ENCODE results near the gene ELFN2.
"Not testable (repeated sequence)": the region's sequence is repeated elsewhere in the genome, so short reads cannot be mapped to it uniquely, and the experiment has no call there.

The ELFN2 gene, protein sequence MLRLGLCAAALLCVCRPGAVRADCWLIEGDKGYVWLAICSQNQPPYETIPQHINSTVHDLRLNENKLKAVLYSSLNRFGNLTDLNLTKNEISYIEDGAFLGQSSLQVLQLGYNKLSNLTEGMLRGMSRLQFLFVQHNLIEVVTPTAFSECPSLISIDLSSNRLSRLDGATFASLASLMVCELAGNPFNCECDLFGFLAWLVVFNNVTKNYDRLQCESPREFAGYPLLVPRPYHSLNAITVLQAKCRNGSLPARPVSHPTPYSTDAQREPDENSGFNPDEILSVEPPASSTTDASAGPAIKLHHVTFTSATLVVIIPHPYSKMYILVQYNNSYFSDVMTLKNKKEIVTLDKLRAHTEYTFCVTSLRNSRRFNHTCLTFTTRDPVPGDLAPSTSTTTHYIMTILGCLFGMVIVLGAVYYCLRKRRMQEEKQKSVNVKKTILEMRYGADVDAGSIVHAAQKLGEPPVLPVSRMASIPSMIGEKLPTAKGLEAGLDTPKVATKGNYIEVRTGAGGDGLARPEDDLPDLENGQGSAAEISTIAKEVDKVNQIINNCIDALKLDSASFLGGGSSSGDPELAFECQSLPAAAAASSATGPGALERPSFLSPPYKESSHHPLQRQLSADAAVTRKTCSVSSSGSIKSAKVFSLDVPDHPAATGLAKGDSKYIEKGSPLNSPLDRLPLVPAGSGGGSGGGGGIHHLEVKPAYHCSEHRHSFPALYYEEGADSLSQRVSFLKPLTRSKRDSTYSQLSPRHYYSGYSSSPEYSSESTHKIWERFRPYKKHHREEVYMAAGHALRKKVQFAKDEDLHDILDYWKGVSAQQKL

DNA sequence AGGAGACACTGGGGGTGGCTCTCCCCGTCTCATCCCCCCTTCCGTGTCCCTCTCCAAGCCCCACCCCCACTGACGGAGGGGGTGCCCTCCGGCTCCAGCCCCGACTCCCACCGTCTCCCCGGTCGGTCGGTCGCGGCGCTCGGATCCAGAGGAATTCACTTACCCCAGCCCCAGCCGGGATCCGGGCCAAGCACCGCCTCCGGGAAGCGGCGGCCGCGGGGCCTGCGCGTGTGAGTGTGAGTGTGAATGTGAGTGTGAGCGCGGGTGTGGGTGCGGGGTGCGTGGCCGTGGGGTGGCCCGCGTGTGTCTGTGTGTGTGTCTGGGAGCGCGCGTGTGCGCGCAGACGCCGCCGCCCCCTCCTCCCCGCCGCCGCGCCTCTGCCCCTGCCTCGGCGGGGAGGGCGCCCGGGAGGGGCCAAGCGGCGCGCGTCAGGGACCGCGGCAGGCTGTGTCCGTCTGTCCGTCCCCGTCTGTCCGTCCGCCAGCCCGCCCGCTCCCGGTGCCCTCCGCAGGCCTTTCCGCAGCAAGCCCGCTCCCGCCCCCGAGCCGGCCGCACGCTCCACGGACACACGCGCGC lies at the start of gene ELFN2:
Gene ELFN2 (minus strand): TSS at position 345 of the 576 bp plus-strand sequence. CDS start 51,945 bp downstream, outside the sequence.
- no peak for DNase-seq

- DNase-seq = no peak
Observed at GRCh38 chr22:37476389-37477329, 49.4 kb upstream of the ELFN2 start.

DNA sequence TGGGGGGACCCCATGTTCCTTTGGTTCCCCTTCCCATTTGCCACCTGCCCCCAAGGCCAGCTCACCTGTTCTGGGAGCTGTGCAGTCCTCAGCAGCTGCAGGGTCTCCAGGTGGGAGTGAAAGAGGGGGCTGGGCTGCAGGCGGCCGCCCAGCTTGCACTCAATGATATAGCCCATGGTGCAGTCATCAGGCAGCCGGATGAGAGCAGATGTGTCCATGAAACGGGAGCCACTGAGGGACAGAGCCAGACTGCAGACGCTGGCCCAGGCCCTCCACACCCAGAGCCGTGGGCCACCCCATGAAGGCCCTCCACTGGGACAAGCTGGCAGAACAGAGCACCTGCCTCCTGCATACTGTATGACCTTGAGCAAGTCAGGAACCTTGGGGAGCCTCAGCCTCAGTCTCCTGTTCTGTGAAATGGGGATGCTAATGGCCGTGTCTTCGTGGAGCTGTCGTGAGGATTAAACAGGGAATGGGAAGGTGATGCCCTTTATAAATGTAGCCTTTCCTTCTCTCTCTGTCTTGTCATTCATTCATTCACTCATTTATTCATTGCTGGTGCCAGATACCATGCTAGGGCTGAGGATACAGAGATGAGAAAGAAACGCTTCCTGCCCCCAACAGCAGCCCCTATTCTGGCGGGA lies 47.3 kb upstream of the ELFN2 start:
- DNase-seq = no peak

DNA sequence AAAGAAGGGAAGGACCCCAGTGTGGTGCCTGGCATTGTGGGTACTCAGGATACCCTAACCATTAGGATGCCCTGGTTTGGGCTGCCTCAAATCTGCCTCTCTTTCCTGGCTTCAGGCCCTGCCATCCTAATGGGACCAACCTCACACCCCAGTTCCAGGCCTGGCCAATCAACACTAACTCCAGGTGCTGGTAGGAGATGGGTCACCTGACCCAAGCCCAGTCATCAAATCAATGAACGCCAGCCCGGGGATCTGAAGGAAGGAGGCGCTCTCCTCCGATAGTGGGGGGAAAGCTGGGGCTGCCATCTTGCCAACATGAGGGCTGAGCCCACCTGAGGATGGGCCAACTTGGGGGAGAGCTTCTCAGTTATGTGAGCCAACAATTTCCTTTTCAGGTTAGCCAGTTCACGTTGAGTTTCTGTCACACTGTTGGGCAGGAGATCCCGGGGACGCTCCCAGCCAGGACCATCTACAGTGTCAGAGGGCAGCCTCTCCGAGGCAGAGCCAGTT lies 46.2 kb upstream of the ELFN2 start:
- DNase-seq = no peak

- peak in 1 of 2 experiments; percentile 60 for DNase-seq
Observed at GRCh38 chr22:37472418-37473006, 45.2 kb upstream of the ELFN2 start.

DNA sequence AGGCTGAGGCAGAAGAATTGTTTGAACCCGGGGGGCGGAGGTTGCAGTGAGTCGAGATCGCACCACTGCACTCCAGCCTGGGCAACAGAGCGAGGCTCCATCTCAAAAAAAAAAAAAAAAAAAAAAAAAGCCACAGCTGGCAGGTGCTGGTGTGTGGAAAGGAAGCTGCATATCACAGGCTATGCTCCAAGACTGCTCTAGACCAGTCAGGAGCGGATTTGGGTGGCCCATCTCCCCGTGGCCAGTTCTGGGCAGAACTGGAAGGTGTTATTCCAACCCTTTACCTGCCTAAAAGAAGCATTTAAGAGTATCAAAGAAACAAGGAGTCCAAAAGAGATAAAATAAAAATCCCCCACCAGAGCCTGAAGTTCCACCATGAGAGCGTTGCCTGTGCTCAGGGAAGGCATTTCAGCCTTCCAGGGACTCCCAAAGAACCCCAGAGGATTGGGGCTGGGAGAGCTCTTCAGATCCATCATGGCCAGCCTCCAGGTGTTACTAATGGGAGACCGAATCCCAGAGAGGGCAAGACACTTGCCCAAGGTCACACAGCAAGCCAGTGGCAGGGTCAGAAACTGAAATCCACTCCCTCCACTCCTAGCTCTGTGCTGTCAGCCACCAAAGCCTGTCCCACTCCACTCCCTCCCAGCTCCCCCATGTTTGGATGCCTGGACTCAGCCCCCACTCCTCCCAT lies 44.6 kb upstream of the ELFN2 start:
- no peak for DNase-seq

GRCh38 chr22:37470087-37470445 lies 42.8 kb upstream of the ELFN2 start:
- DNase-seq = no peak

GRCh38 chr22:37469416-37470086 lies 42.3 kb upstream of the ELFN2 start:
- no peak for DNase-seq

DNA sequence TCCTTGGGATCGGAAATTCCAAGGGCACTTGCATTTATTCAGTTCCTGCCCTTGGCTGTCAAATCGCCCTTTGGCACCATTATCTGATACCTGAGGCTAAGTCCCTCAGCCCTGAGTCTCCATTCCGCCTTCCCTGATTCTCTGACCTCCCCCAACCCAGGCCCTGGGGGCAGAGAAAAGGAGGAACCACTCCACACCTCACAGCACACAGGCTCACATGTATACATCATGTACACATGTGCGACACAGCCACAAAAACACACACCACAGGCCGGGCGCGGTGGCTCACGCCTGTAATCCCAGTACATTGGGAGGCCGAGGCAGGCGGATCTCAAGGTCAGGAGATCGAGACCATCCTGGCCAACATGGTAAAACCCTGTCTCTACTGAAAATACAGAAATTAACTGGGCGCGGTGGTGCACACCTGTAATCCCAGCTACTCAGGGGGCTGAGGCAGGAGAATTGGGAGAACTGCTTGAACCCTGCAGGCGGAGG lies 41.0 kb upstream of the ELFN2 start:
- DNase-seq = not testable (repeated sequence)

DNA sequence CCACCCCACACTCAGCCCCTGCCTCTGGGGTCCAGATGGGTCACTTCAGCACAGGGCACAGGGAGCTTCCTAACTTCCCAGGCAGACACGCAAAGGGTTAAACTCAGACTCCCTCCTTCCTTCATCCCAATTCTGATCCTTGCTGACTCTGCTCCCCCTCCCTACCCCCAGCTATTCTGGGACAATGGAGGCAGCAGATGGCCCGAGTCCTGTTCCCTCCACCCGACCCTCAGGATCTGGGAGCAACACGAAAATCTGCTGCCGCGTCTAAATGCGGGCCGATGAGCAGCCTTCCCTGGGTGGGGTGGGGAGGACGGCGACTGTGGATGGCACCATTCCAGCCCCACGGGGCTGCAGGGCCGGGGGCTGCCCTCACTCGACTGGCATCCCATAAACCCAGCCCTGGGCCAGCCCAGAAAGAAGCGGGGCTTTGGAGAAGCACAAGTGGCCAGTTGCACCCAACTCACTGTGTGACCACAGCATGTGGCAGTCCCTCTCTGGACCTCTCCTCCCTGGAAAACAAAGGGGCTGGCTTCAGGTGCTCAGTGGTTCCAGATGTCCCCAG lies 40.2 kb upstream of the ELFN2 start:
- DNase-seq = peak; percentile 18 to 55

- DNase-seq = peak in 1 of 2 experiments; percentile 25
Observed at GRCh38 chr22:37464181-37464580, 36.9 kb upstream of the ELFN2 start.

- no peak for DNase-seq
Observed at GRCh38 chr22:37462983-37463382, 35.7 kb upstream of the ELFN2 start.

- DNase-seq = no peak
Observed at GRCh38 chr22:37462436-37462835, 35.2 kb upstream of the ELFN2 start.

- DNase-seq = no peak
Observed at GRCh38 chr22:37461961-37462360, 34.7 kb upstream of the ELFN2 start.

GRCh38 chr22:37460684-37461083 lies 33.4 kb upstream of the ELFN2 start:
- no peak for DNase-seq

- peak in 1 of 2 experiments; percentile 30 for DNase-seq
Observed at GRCh38 chr22:37459206-37459605, 31.9 kb upstream of the ELFN2 start.

GRCh38 chr22:37457093-37457893 lies 30.0 kb upstream of the ELFN2 start:
- DNase-seq = peak; percentile 35 to 66

DNA sequence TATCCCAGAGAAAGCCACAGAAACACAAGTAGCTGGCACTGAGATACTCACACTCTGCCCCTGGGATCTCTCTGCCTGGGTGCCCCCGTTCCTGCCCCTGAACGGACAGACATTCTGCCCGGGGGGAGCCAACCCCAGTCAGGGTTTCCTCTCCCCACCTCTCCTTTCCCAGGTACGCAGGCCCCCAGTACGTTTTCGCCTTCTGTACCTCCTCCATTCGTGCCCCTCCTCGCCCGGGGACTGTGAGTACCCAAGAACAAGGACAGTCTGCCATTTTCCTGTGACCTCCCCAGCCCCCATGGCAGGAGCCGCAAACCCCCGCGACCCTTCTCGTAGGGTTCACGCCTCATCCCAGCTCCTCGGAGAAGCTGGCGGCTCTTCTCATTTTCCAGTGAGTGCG lies 29.1 kb upstream of the ELFN2 start:
- no peak for DNase-seq

DNA sequence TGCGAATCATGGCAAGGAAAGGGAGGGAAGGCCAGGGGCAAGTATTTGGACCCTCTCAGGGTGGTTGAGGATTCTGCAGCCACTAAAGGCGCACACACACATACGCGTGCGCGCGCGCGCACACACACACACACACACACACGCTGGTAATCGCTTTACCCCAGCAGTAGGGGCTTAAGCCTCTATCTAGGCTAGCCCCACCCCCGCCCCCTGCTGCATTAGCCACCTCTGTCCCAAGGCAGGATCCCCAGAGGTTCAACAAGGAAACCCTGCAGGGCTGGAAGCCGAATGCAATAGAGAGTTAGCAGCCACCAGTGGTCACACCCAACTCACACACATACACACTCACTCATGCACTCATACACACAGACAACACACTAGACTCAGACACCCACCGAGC lies 28.6 kb upstream of the ELFN2 start:
- DNase-seq = peak in 1 of 2 experiments; percentile 44
